ENCODE results near the gene CREB3L2.

The CREB3L2 gene

GRCh38 chr7:137977173-137977572, 24.7 kb downstream of the CREB3L2 start:
- no peak overlapping the region for H3K4me3 ChIP-seq (replicated peaks; ENCODE audit: insufficient read depth, low read length)
- TF ChIP-seq POLR2AphosphoS5 (IDR thresholded peaks at IDR 0.05; ENCODE audit: low read depth) (no peak), REST (IDR thresholded peaks at IDR 0.05; ENCODE audit: insufficient replicate concordance, low read depth) (no peak), CTCF (IDR thresholded peaks at IDR 0.05; ENCODE audit: insufficient read depth, low read length) (no peak), GABPA (IDR thresholded peaks at IDR 0.05; ENCODE audit: low read depth) (no peak)
- no peaks in the 10 kb centered on the region for H3K27me3 ChIP-seq (ENCODE audit: insufficient read depth, poor library complexity, severe bottlenecking)
- no peak for DNase-seq (ENCODE audit: low read depth in 1 of 2, low spot score in 1 of 2)
- H3K27ac ChIP-seq (replicated peaks), result no peak overlapping the region

- TF ChIP-seq POLR2AphosphoS5 (IDR thresholded peaks at IDR 0.05; ENCODE audit: low read depth), result no peak
- no peak for TF ChIP-seq CTCF (IDR thresholded peaks at IDR 0.05; ENCODE audit: insufficient read depth, low read length)
- TF ChIP-seq SPI1 (IDR thresholded peaks at IDR 0.05; ENCODE audit: borderline replicate concordance, low read depth), result no peak
- TF ChIP-seq GABPA (IDR thresholded peaks at IDR 0.05; ENCODE audit: low read depth), result no peak
- no peak for TF ChIP-seq REST (IDR thresholded peaks at IDR 0.05; ENCODE audit: insufficient replicate concordance, low read depth)
- DNase-seq (ENCODE audit: low read depth in 1 of 2, low spot score in 1 of 2), result no peak
- H3K27ac ChIP-seq (replicated peaks), result no peak overlapping the region
- H3K27me3 ChIP-seq (ENCODE audit: insufficient read depth, poor library complexity, severe bottlenecking), result no peaks in the 10 kb centered on the region
- H3K4me3 ChIP-seq (replicated peaks; ENCODE audit: insufficient read depth, low read length), result no peak overlapping the region
Measured at GRCh38 chr7:137976696-137977095, 25.2 kb downstream of the CREB3L2 start.

GRCh38 chr7:137976232-137976631, 25.7 kb downstream of the CREB3L2 start:
- Histone ChIP-seq H3K4me3 (replicated peaks; ENCODE audit: insufficient read depth, low read length) (no peak overlapping the region), H3K27me3 (ENCODE audit: insufficient read depth, poor library complexity, severe bottlenecking) (no peaks in the 10 kb centered on the region), H3K27ac (replicated peaks) (no peak overlapping the region)
- TF ChIP-seq SPI1 (IDR thresholded peaks at IDR 0.05; ENCODE audit: borderline replicate concordance, low read depth) (no peak), CTCF (IDR thresholded peaks at IDR 0.05; ENCODE audit: insufficient read depth, low read length) (no peak), REST (IDR thresholded peaks at IDR 0.05; ENCODE audit: insufficient replicate concordance, low read depth) (no peak), GABPA (IDR thresholded peaks at IDR 0.05; ENCODE audit: low read depth) (no peak), POLR2AphosphoS5 (IDR thresholded peaks at IDR 0.05; ENCODE audit: low read depth) (no peak)
- no peak for DNase-seq (ENCODE audit: low read depth in 1 of 2, low spot score in 1 of 2)

All from HL-60 (cell line).